GM23338 (cell line): ENCODE data around the gene PLA2G5. TPM values are rescaled to one million over a fixed set of nuclear protein-coding genes. Genes with fewer than 3 reads are reported as not detected.

Experiments
- ATAC-seq: fragments of 200-7000 bp; cut with Tn5 transposase; 3 replicates; pipeline ENCODE4 v1.9.1; 2020
- DNase-seq: peaks from one replicate; pipeline ENCODE4 v3.0.0-alpha.2; 2015; ENCODE audit warnings: low spot score
- H2AFZ ChIP-seq: fragments of 200-600 bp; sonication (generic); 2 replicates; pipeline ENCODE4 v1.8.0; 2016; ENCODE audit warnings: antibody characterized with exemption, mild to moderate bottlenecking, moderate library complexity
- H3F3A ChIP-seq: fragments of 200-600 bp; sonication (generic); replicated peaks from 2 replicates; pipeline ENCODE4 v1.8.0; 2017; ENCODE audit warnings: antibody characterized with exemption, mixed run types, low read depth
- H3K27ac ChIP-seq: fragments of 200-600 bp; sonication (generic); 2 replicates; pipeline ENCODE4 v1.6.1; 2016; ENCODE audit warnings: low read depth
- H3K27me3 ChIP-seq: fragments of 200-600 bp; sonication (generic); 2 replicates; pipeline ENCODE4 v1.8.0; 2016; ENCODE audit warnings: mild to moderate bottlenecking, mixed run types, moderate library complexity; ENCODE audit not compliant: insufficient read depth
- H3K36me3 ChIP-seq: fragments of 200-600 bp; sonication (generic); 2 replicates; pipeline ENCODE4 v1.8.0; 2016; ENCODE audit warnings: mild to moderate bottlenecking; ENCODE audit not compliant: insufficient read depth
- H3K4me1 ChIP-seq: fragments of 200-600 bp; sonication (generic); 2 replicates; pipeline ENCODE4 v1.8.0; 2016; ENCODE audit warnings: mild to moderate bottlenecking, moderate library complexity; ENCODE audit not compliant: insufficient read depth
- H3K4me2 ChIP-seq: fragments of 200-600 bp; sonication (generic); 2 replicates; pipeline ENCODE4 v1.7.1; 2017; ENCODE audit warnings: mixed run types
- H3K4me3 ChIP-seq: fragments of 200-600 bp; sonication (generic); 2 replicates; pipeline ENCODE4 v1.6.1; 2016; ENCODE audit warnings: mixed run types
- H3K79me2 ChIP-seq: fragments of 200-600 bp; sonication (generic); replicated peaks from 2 replicates; pipeline ENCODE4 v1.8.0; 2017; ENCODE audit warnings: mild to moderate bottlenecking; ENCODE audit not compliant: insufficient read depth
- H3K9me2 ChIP-seq: fragments of 200-600 bp; sonication (generic); 2 replicates; pipeline ENCODE4 v1.8.0; 2017; ENCODE audit not compliant: insufficient read depth
- H4K20me1 ChIP-seq: fragments of 200-600 bp; sonication (generic); replicated peaks from 2 replicates; pipeline ENCODE4 v1.8.0; 2017; ENCODE audit warnings: mild to moderate bottlenecking; ENCODE audit not compliant: insufficient read depth
- H3K27ac Mint-ChIP-seq: 2 replicates; pipeline ENCODE4 v1.8.0; 2020; ENCODE audit warnings: inconsistent platforms, mild to moderate bottlenecking, moderate library complexity, mixed read lengths
- H3K27me3 Mint-ChIP-seq: 3 replicates; pipeline ENCODE4 v1.8.0; 2022; ENCODE audit warnings: low read depth, mild to moderate bottlenecking, moderate library complexity, mixed read lengths, inconsistent platforms; ENCODE audit not compliant: insufficient read depth, poor library complexity
- H3K36me3 Mint-ChIP-seq: 3 replicates; pipeline ENCODE4 v1.8.0; 2021; ENCODE audit warnings: low read depth, mild to moderate bottlenecking, inconsistent platforms, moderate library complexity, mixed read lengths
- H3K4me1 Mint-ChIP-seq: 3 replicates; pipeline ENCODE4 v1.8.0; 2020; ENCODE audit warnings: mild to moderate bottlenecking, inconsistent platforms, mixed read lengths
- H3K4me3 Mint-ChIP-seq: 3 replicates; pipeline ENCODE4 v1.8.0; 2021; ENCODE audit warnings: moderate library complexity, mild to moderate bottlenecking, inconsistent platforms, mixed read lengths
- H3K9me3 Mint-ChIP-seq: 3 replicates; pipeline ENCODE4 v1.8.0; 2020; ENCODE audit warnings: moderate library complexity, mild to moderate bottlenecking, inconsistent platforms, mixed read lengths
- CREB1 ChIP-seq: fragments of 250-450 bp; sonication (Bioruptor Pico); IDR thresholded peaks from 2 replicates; pipeline ENCODE4 v1.5.0; 2020; ENCODE audit warnings: low read depth, mild to moderate bottlenecking, moderate library complexity
- EZH2 ChIP-seq: fragments of 200-600 bp; sonication (generic); IDR thresholded peaks from one replicate; pipeline ENCODE4 v1.8.0; 2017; ENCODE audit warnings: antibody characterized with exemption, mild to moderate bottlenecking, low read depth; ENCODE audit not compliant: unreplicated experiment
- EZH2phosphoT487 ChIP-seq: fragments of 200-600 bp; sonication (generic); IDR thresholded peaks from one replicate; pipeline ENCODE4 v1.8.1; 2018; ENCODE audit warnings: antibody characterized with exemption; ENCODE audit not compliant: unreplicated experiment
- JUNB ChIP-seq: IDR thresholded peaks from one replicate; pipeline ENCODE4 v1.6.1; 2016; ENCODE audit warnings: antibody characterized with exemption; ENCODE audit not compliant: unreplicated experiment
- NANOG ChIP-seq: IDR thresholded peaks from 2 replicates; pipeline ENCODE4 v1.6.1; 2016; ENCODE audit warnings: antibody characterized with exemption, borderline replicate concordance
- POLR2AphosphoS5 ChIP-seq: IDR thresholded peaks from 2 replicates; pipeline ENCODE4 v1.6.1; 2016; ENCODE audit warnings: antibody characterized with exemption, low read depth
- STAT1 ChIP-seq: IDR thresholded peaks from one replicate; pipeline ENCODE4 v1.6.1; 2016; ENCODE audit warnings: antibody characterized with exemption; ENCODE audit not compliant: unreplicated experiment
- ZNF114 ChIP-seq: fragments of 250-450 bp; sonication (Bioruptor Pico); IDR thresholded peaks from 2 replicates; pipeline ENCODE4 v1.5.0; 2020; ENCODE audit warnings: mild to moderate bottlenecking, moderate library complexity
- ZNF331 ChIP-seq: fragments of 250-450 bp; sonication (Bioruptor Pico); IDR thresholded peaks from 2 replicates; pipeline ENCODE4 v1.5.0; 2020; ENCODE audit warnings: low read depth, mild to moderate bottlenecking, moderate library complexity
- polyA plus RNA-seq: library from polyadenylated mRNA; unstranded; fragments of >200 nt; fragmentation: Nextera tagmentation; extraction: Ambion mirVana; gene quantifications from 2 replicates; pipeline ENCODE4 v1.2.1, GENCODE V29; 2016
- total RNA-seq: library from RNA; depleted of rRNA; stranded (reverse); fragments of >200 nt; shearing (Covaris generic); gene quantifications from 2 replicates; pipeline ENCODE4 v1.2.3, GENCODE V29; 2014
- TF ChIP-seq, protein P1 (sequence below): fragments of 250-450 bp; sonication (Bioruptor Pico); IDR thresholded peaks from 2 replicates; pipeline ENCODE4 v1.5.0; 2020; ENCODE audit warnings: mild to moderate bottlenecking, moderate library complexity
- TF ChIP-seq, protein P2 (sequence below), 2 experiments: fragments of 200-600 bp in 1 of 2; sonication (generic) in 1 of 2; conservative IDR thresholded peaks; 2 replicates each; pipeline versions ENCODE4 v1.5.1 to v1.6.1; 2016 to 2017; ENCODE audit warnings: antibody characterized with exemption in 2 of 2, low read depth in 2 of 2, mild to moderate bottlenecking in 2 of 2, moderate library complexity in 1 of 2
- TF ChIP-seq, protein P3 (sequence below): IDR thresholded peaks from 2 replicates; pipeline ENCODE4 v1.6.1; 2016; ENCODE audit warnings: antibody characterized with exemption
- TF ChIP-seq, protein P4 (sequence below): IDR thresholded peaks from one replicate; pipeline ENCODE4 v1.6.1; 2018; ENCODE audit warnings: antibody characterized with exemption; ENCODE audit not compliant: unreplicated experiment

PLA2G5 gene
- total and polyA plus RNA-seq, 2 experiments from 2014 or later: not detected

DNA sequence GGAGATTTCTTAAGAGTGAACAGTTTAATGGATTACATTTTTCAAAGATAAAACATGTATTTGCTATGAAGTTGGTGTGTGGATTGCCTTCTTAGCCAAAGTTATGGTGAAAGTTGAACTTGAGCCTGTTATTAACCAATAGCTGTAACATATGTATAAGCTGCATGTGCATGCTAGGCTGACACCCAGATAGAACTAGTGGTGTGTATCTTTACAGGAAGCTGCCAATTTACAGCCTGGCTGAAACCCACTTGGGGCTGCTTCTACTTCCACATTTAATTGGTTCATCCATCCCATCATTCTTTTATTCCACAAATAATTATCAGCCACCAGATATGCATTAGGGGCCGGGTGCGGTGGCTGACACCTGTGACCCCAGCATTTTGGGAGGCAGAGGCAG lies 3.3 kb downstream of the PLA2G5 start:
- no peak for DNase-seq
- Mint-ChIP-seq H3K9me3 (no peaks in the 10 kb centered on the region), H3K27ac (no peak overlapping the region), H3K4me3 (no peak overlapping the region), H3K36me3 (no peaks in the 10 kb centered on the region; the same call in 2 of the 3 replicates), H3K27me3 (peaks cover 8% of the 10 kb centered on the region), H3K4me1 (peaks cover 3% of the 10 kb centered on the region; the same call in 1 of the 3 replicates)
- no peak overlapping the region for H3K4me2 ChIP-seq
- H3K27me3 ChIP-seq: no peaks in the 10 kb centered on the region
- no peaks in the 10 kb centered on the region for H3K4me1 ChIP-seq
- H3K36me3 ChIP-seq: no peaks in the 10 kb centered on the region; the same call in 1 of the 2 replicates
- H2AFZ ChIP-seq: no peak overlapping the region
- no peaks in the 10 kb centered on the region for H3F3A ChIP-seq
- H3K9me2 ChIP-seq: no peaks in the 10 kb centered on the region
- no peaks in the 10 kb centered on the region for H3K79me2 ChIP-seq
- no peak for TF ChIP-seq ZNF331
- no peak for TF ChIP-seq ZNF114
- TF ChIP-seq JUNB: no peak
- TF ChIP-seq, protein P1, sequence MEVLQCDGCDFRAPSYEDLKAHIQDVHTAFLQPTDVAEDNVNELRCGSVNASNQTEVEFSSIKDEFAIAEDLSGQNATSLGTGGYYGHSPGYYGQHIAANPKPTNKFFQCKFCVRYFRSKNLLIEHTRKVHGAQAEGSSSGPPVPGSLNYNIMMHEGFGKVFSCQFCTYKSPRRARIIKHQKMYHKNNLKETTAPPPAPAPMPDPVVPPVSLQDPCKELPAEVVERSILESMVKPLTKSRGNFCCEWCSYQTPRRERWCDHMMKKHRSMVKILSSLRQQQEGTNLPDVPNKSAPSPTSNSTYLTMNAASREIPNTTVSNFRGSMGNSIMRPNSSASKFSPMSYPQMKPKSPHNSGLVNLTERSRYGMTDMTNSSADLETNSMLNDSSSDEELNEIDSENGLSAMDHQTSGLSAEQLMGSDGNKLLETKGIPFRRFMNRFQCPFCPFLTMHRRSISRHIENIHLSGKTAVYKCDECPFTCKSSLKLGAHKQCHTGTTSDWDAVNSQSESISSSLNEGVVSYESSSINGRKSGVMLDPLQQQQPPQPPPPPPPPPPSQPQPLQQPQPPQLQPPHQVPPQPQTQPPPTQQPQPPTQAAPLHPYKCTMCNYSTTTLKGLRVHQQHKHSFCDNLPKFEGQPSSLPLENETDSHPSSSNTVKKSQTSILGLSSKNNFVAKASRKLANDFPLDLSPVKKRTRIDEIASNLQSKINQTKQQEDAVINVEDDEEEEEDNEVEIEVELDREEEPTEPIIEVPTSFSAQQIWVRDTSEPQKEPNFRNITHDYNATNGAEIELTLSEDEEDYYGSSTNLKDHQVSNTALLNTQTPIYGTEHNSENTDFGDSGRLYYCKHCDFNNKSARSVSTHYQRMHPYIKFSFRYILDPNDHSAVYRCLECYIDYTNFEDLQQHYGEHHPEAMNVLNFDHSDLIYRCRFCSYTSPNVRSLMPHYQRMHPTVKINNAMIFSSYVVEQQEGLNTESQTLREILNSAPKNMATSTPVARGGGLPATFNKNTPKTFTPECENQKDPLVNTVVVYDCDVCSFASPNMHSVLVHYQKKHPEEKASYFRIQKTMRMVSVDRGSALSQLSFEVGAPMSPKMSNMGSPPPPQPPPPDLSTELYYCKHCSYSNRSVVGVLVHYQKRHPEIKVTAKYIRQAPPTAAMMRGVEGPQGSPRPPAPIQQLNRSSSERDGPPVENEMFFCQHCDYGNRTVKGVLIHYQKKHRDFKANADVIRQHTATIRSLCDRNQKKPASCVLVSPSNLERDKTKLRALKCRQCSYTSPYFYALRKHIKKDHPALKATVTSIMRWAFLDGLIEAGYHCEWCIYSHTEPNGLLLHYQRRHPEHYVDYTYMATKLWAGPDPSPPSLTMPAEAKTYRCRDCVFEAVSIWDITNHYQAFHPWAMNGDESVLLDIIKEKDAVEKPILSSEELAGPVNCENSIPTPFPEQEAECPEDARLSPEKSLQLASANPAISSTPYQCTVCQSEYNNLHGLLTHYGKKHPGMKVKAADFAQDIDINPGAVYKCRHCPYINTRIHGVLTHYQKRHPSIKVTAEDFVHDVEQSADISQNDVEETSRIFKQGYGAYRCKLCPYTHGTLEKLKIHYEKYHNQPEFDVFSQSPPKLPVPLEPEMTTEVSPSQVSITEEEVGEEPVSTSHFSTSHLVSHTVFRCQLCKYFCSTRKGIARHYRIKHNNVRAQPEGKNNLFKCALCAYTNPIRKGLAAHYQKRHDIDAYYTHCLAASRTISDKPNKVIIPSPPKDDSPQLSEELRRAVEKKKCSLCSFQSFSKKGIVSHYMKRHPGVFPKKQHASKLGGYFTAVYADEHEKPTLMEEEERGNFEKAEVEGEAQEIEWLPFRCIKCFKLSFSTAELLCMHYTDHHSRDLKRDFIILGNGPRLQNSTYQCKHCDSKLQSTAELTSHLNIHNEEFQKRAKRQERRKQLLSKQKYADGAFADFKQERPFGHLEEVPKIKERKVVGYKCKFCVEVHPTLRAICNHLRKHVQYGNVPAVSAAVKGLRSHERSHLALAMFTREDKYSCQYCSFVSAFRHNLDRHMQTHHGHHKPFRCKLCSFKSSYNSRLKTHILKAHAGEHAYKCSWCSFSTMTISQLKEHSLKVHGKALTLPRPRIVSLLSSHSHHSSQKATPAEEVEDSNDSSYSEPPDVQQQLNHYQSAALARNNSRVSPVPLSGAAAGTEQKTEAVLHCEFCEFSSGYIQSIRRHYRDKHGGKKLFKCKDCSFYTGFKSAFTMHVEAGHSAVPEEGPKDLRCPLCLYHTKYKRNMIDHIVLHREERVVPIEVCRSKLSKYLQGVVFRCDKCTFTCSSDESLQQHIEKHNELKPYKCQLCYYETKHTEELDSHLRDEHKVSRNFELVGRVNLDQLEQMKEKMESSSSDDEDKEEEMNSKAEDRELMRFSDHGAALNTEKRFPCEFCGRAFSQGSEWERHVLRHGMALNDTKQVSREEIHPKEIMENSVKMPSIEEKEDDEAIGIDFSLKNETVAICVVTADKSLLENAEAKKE (CRISPR knock-in tag): no peak
- TF ChIP-seq EZH2: no peak
- TF ChIP-seq, protein P2, sequence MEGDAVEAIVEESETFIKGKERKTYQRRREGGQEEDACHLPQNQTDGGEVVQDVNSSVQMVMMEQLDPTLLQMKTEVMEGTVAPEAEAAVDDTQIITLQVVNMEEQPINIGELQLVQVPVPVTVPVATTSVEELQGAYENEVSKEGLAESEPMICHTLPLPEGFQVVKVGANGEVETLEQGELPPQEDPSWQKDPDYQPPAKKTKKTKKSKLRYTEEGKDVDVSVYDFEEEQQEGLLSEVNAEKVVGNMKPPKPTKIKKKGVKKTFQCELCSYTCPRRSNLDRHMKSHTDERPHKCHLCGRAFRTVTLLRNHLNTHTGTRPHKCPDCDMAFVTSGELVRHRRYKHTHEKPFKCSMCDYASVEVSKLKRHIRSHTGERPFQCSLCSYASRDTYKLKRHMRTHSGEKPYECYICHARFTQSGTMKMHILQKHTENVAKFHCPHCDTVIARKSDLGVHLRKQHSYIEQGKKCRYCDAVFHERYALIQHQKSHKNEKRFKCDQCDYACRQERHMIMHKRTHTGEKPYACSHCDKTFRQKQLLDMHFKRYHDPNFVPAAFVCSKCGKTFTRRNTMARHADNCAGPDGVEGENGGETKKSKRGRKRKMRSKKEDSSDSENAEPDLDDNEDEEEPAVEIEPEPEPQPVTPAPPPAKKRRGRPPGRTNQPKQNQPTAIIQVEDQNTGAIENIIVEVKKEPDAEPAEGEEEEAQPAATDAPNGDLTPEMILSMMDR (conservative IDR thresholded peaks at IDR 0.05; ENCODE audit: low read depth in 2 of 2): no peak
- TF ChIP-seq STAT1: no peak
- no peak for TF ChIP-seq CREB1 (CRISPR knock-in tag)
- no peak for TF ChIP-seq POLR2AphosphoS5
- TF ChIP-seq EZH2phosphoT487: no peak
- TF ChIP-seq, protein P3, sequence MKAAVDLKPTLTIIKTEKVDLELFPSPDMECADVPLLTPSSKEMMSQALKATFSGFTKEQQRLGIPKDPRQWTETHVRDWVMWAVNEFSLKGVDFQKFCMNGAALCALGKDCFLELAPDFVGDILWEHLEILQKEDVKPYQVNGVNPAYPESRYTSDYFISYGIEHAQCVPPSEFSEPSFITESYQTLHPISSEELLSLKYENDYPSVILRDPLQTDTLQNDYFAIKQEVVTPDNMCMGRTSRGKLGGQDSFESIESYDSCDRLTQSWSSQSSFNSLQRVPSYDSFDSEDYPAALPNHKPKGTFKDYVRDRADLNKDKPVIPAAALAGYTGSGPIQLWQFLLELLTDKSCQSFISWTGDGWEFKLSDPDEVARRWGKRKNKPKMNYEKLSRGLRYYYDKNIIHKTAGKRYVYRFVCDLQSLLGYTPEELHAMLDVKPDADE: no peak
- TF ChIP-seq, protein P4, sequence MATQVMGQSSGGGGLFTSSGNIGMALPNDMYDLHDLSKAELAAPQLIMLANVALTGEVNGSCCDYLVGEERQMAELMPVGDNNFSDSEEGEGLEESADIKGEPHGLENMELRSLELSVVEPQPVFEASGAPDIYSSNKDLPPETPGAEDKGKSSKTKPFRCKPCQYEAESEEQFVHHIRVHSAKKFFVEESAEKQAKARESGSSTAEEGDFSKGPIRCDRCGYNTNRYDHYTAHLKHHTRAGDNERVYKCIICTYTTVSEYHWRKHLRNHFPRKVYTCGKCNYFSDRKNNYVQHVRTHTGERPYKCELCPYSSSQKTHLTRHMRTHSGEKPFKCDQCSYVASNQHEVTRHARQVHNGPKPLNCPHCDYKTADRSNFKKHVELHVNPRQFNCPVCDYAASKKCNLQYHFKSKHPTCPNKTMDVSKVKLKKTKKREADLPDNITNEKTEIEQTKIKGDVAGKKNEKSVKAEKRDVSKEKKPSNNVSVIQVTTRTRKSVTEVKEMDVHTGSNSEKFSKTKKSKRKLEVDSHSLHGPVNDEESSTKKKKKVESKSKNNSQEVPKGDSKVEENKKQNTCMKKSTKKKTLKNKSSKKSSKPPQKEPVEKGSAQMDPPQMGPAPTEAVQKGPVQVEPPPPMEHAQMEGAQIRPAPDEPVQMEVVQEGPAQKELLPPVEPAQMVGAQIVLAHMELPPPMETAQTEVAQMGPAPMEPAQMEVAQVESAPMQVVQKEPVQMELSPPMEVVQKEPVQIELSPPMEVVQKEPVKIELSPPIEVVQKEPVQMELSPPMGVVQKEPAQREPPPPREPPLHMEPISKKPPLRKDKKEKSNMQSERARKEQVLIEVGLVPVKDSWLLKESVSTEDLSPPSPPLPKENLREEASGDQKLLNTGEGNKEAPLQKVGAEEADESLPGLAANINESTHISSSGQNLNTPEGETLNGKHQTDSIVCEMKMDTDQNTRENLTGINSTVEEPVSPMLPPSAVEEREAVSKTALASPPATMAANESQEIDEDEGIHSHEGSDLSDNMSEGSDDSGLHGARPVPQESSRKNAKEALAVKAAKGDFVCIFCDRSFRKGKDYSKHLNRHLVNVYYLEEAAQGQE: no peak
- TF ChIP-seq NANOG: no peak
- H3K27ac ChIP-seq: no peak overlapping the region
- ATAC-seq: no peak
- H3K4me3 ChIP-seq: no peak overlapping the region
- no peaks in the 10 kb centered on the region for H4K20me1 ChIP-seq
